GM12878 (cell line): ENCODE data around the gene ERN2. TPM values are rescaled to one million over a fixed set of nuclear protein-coding genes. Genes with fewer than 3 reads are reported as not detected.

Experiments
- ATAC-seq: fragments of 200-7000 bp; cut with Tn5 transposase; 3 replicates; pipeline ENCODE4 v1.9.1; 2020; ENCODE audit warnings: mild to moderate bottlenecking, moderate library complexity
- BruUV-seq: library from RNA; stranded (reverse); fragments of 400-500 nt; replicated peaks from 2 replicates; lab custom pipeline; 2021; lab: Mats Ljungman, UMichigan
- CTCF ChIA-PET: fragments of 300-600 bp; sonication (Branson Sonifier 250); formaldehyde crosslinking; extraction: SDS; loops from one replicate; lab custom pipeline; 2021; ENCODE audit warnings: inconsistent platforms; lab: Yijun Ruan, JAX
- POLR2A ChIA-PET: fragments of 350-600 bp; formaldehyde crosslinking; extraction: SDS; loops from one replicate; lab custom pipeline; 2021; ENCODE audit warnings: inconsistent platforms; lab: Charles Lee
- RAD21 ChIA-PET: fragments of 300-600 bp; sonication (Branson Sonifier 250); formaldehyde crosslinking; loops from one replicate; lab custom pipeline; 2023; ENCODE audit warnings: antibody characterized with exemption; ENCODE audit not compliant: unreplicated experiment; lab: Charles Lee
- SMC1A ChIA-PET: fragments of 300-600 bp; sonication (Branson Sonifier 250); formaldehyde crosslinking; loops from one replicate; lab custom pipeline; 2023; ENCODE audit not compliant: unreplicated experiment, uncharacterized antibody; lab: Charles Lee
- DNase-seq: peaks from one replicate; pipeline ENCODE4 v3.0.0-alpha.2; 2011; ENCODE audit warnings: low read depth, low spot score
- FAIRE-seq: peaks from 3 replicates; lab custom pipeline; 2011; peaks lifted over from hg19 to GRCh38; lab: Jason Lieb, UNC
- H2AFZ ChIP-seq: 2 replicates; pipeline ENCODE4 v1.6.0; 2011; ENCODE audit warnings: low read depth, low read length, control low read depth; ENCODE audit not compliant: control insufficient read depth
- H3K27ac ChIP-seq: 2 replicates; pipeline ENCODE4 v1.5.1; 2011; ENCODE audit warnings: control low read depth; ENCODE audit not compliant: control insufficient read depth, insufficient read depth
- H3K27me3 ChIP-seq, 2 experiments: replicated peaks in 1 of 2; 2 replicates each; pipeline versions ENCODE4 v1.6.0 to v1.6.1; 2011; ENCODE audit warnings: low read length in 1 of 2; ENCODE audit not compliant: control insufficient read depth in 2 of 2, insufficient read depth in 2 of 2
- H3K36me3 ChIP-seq, 2 experiments: 2 replicates each; pipeline ENCODE4 v1.5.1; 2011; ENCODE audit warnings: low read length in 1 of 2; ENCODE audit not compliant: control insufficient read depth in 2 of 2, insufficient read depth in 2 of 2
- H3K4me1 ChIP-seq: 2 replicates; pipeline ENCODE4 v1.6.1; 2011; ENCODE audit warnings: mild to moderate bottlenecking, low read length, moderate library complexity, mixed read lengths; ENCODE audit not compliant: control insufficient read depth, insufficient read depth
- H3K4me2 ChIP-seq: 2 replicates; pipeline ENCODE4 v1.6.0; 2011; ENCODE audit warnings: control low read depth; ENCODE audit not compliant: control insufficient read depth, insufficient read depth
- H3K4me3 ChIP-seq: fragments of 200-600 bp; sonication (generic); 2 replicates; pipeline ENCODE4 v1.5.1; 2016
- H3K79me2 ChIP-seq: 2 replicates; pipeline ENCODE4 v1.6.0; 2011; ENCODE audit warnings: low read length; ENCODE audit not compliant: control insufficient read depth, insufficient read depth
- H3K9ac ChIP-seq: 2 replicates; pipeline ENCODE4 v1.8.0; 2011; ENCODE audit warnings: low read length, control low read depth, mixed read lengths; ENCODE audit not compliant: control insufficient read depth, insufficient read depth
- H3K9me3 ChIP-seq: replicated peaks from 3 replicates; pipeline ENCODE4 v1.5.1; 2011; ENCODE audit warnings: mild to moderate bottlenecking, low read length; ENCODE audit not compliant: control insufficient read depth, insufficient read depth
- H4K20me1 ChIP-seq: 2 replicates; pipeline ENCODE4 v1.6.0; 2011; ENCODE audit not compliant: control insufficient read depth, insufficient read depth
- BACH1 ChIP-seq: fragments of 450-650 bp; IDR thresholded peaks from 2 replicates; pipeline ENCODE4 v1.6.1; 2017; ENCODE audit warnings: mild to moderate bottlenecking, borderline replicate concordance
- BRCA1 ChIP-seq: IDR thresholded peaks from 2 replicates; pipeline ENCODE4 v1.6.1; 2011; ENCODE audit warnings: low read depth, low read length, improper control_type of control experiment
- CBX5 ChIP-seq: sonication (generic); IDR thresholded peaks from 2 replicates; pipeline ENCODE4 v1.6.1; 2016; ENCODE audit warnings: low read depth, moderate library complexity, mild to moderate bottlenecking, inconsistent platforms
- HDAC2 ChIP-seq: fragments of 200-600 bp; sonication (generic); IDR thresholded peaks from 2 replicates; pipeline ENCODE4 v1.6.1; 2017
- MYB ChIP-seq: fragments of 150-350 bp; IDR thresholded peaks from 2 replicates; pipeline ENCODE4 v1.6.1; 2014; ENCODE audit warnings: mild to moderate bottlenecking, low read depth, low read length, borderline replicate concordance
- NFIC ChIP-seq: IDR thresholded peaks from 2 replicates; pipeline ENCODE4 v1.6.1; 2012; ENCODE audit warnings: low read depth, mild to moderate bottlenecking, inconsistent platforms, low read length, moderate library complexity
- RAD51 ChIP-seq: fragments of 450-650 bp; IDR thresholded peaks from 2 replicates; pipeline ENCODE4 v1.6.1; 2016; ENCODE audit warnings: moderate library complexity, mild to moderate bottlenecking, inconsistent platforms
- RUNX3 ChIP-seq: IDR thresholded peaks from 2 replicates; pipeline ENCODE4 v1.6.1; 2012; ENCODE audit warnings: low read length, inconsistent platforms
- STAT1 ChIP-seq: fragments of 450-650 bp; conservative IDR thresholded peaks from 2 replicates; pipeline ENCODE4 v1.6.1; 2014; ENCODE audit warnings: antibody characterized with exemption, mild to moderate bottlenecking
- ZNF217 ChIP-seq: fragments of 450-650 bp; IDR thresholded peaks from 2 replicates; pipeline ENCODE4 v1.6.1; 2017; ENCODE audit warnings: antibody characterized with exemption, mild to moderate bottlenecking
- ZNF274 ChIP-seq: IDR thresholded peaks from one replicate; pipeline ENCODE4 v1.8.0; 2011; ENCODE audit not compliant: insufficient read length, insufficient read depth
- ZNF622 ChIP-seq: fragments of 450-650 bp; IDR thresholded peaks from 2 replicates; pipeline ENCODE4 v1.6.1; 2017; ENCODE audit warnings: mild to moderate bottlenecking, inconsistent platforms
- WGBS: methylation state at CpG from one replicate; pipeline ENCODE4 v1.1.6; 2016; ENCODE audit warnings: low lambda C conversion rate; ENCODE audit not compliant: insufficient replicate concordance, insufficient coverage; ENCODE audit errors: missing lambda C conversion rate; 5-methylcytosine and 5-hydroxymethylcytosine counted together
- in situ Hi-C: fragments of 300-500 bp; cut with MboI; formaldehyde crosslinking; loops from 9 replicates; pipeline ENCODE4 v1.14.3; 2018; ENCODE audit warnings: mixed read lengths
- intact Hi-C: fragments of 100-400 bp; cut with micrococcal nuclease; formaldehyde crosslinking; loops from one replicate; pipeline ENCODE4 v1.14.2; 2022; ENCODE audit not compliant: unreplicated experiment
- polyA plus RNA-seq, 11 experiments: library from polyadenylated mRNA; depleted of rRNA in 4 of 11; unstranded in 6 of 11; stranded (reverse) in 5 of 11; fragments of >200 nt; fragmentation: Nextera tagmentation in 4 of 11; fragmentation: Illumina TruSeq in 1 of 11; extraction: Ambion mirVana in 4 of 11; extraction: Trizol in 1 of 11; gene quantifications; 1 replicate in 1 of 11; 2 replicates in 10 of 11; pipeline versions ENCODE4 v1.2.1 to v1.2.3, GENCODE V29; 2011 to 2016; ENCODE audit warnings: inconsistent platforms in 2 of 11, missing spikeins in 2 of 11, low read depth in 1 of 11
- total RNA-seq, 4 experiments: library from RNA; depleted of rRNA in 3 of 4; stranded (reverse); fragments of >200 nt in 3 of 4; fragmentation: Illumina TruSeq in 1 of 4; extraction: Trizol in 1 of 4; gene quantifications; 2 replicates each; pipeline versions ENCODE4 v1.2.1 to v1.2.3, GENCODE V29; 2013 to 2021
- TF ChIP-seq, protein P1 (sequence below): IDR thresholded peaks from 2 replicates; pipeline ENCODE4 v1.6.1; 2012; ENCODE audit warnings: mild to moderate bottlenecking, low read depth, low read length
- TF ChIP-seq, protein P2 (sequence below): fragments of 450-650 bp; IDR thresholded peaks from 2 replicates; pipeline ENCODE4 v1.6.1; 2017; ENCODE audit warnings: borderline replicate concordance
- TF ChIP-seq, protein P3 (sequence below): IDR thresholded peaks from 2 replicates; pipeline ENCODE4 v1.6.1; 2012; ENCODE audit warnings: low read depth, low read length, improper control_type of control experiment
- TF ChIP-seq, protein P4 (sequence below): IDR thresholded peaks from 2 replicates; pipeline ENCODE4 v1.6.1; 2011; ENCODE audit warnings: low read depth, low read length, improper control_type of control experiment, borderline replicate concordance

Gene ERN2
- total and polyA plus RNA-seq, 10 of the 15 experiments (the other 5 are each of a cell fraction or from before 2014, with no cell fraction given): 0.06 to 0.95 (median 0.36) TPM; not detected in 5

DNA sequence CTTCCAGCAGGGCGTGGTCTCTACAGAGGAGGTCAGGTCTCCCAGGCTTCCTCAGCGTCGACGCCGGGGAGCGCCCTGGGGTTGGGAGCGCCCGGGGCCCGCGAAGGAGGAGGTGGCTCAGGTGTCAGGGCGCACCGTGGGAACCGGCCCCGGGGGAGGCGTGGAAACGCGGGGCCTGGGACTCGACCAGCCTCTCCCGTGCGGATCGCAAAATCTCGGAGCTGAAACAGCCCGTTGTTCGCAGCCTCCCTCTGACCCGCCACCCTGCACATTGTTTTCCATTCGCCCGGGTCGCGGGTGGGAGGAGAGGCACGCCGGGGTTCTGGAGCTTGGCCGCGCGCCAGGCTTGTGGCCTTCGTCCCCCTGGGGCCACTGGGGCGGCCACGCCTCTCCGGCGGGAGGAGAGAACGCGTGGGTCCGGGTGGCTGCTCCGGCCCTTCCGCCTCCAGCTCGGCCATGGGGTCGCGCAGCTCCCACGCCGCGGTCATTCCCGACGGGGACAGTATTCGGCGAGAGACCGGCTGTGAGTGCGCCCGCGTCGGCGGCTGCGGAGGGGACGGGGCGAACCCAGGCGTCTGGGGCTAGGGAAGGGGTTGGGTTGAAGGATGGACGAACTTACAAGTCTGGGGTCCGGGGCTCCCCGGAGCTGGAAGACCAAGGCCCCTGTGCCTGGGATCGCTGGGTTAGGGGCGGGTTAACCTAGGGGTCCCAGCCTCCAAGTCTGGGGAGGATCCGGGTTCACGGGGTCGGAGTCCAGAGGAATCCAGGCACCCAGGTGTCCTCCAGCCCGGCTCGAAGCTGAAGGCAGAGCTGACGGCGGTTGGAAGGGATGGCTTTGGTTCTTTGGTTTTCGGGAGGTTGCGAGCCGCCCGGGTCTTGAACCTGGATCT, 41.8 kb upstream of the ERN2 start, which contains the start of gene CHP2 (continued):
- TF ChIP-seq, protein P1, sequence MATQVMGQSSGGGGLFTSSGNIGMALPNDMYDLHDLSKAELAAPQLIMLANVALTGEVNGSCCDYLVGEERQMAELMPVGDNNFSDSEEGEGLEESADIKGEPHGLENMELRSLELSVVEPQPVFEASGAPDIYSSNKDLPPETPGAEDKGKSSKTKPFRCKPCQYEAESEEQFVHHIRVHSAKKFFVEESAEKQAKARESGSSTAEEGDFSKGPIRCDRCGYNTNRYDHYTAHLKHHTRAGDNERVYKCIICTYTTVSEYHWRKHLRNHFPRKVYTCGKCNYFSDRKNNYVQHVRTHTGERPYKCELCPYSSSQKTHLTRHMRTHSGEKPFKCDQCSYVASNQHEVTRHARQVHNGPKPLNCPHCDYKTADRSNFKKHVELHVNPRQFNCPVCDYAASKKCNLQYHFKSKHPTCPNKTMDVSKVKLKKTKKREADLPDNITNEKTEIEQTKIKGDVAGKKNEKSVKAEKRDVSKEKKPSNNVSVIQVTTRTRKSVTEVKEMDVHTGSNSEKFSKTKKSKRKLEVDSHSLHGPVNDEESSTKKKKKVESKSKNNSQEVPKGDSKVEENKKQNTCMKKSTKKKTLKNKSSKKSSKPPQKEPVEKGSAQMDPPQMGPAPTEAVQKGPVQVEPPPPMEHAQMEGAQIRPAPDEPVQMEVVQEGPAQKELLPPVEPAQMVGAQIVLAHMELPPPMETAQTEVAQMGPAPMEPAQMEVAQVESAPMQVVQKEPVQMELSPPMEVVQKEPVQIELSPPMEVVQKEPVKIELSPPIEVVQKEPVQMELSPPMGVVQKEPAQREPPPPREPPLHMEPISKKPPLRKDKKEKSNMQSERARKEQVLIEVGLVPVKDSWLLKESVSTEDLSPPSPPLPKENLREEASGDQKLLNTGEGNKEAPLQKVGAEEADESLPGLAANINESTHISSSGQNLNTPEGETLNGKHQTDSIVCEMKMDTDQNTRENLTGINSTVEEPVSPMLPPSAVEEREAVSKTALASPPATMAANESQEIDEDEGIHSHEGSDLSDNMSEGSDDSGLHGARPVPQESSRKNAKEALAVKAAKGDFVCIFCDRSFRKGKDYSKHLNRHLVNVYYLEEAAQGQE: no peak
- TF ChIP-seq ZNF274 (no peak), STAT1 (no peak), BRCA1 (no peak)

DNA sequence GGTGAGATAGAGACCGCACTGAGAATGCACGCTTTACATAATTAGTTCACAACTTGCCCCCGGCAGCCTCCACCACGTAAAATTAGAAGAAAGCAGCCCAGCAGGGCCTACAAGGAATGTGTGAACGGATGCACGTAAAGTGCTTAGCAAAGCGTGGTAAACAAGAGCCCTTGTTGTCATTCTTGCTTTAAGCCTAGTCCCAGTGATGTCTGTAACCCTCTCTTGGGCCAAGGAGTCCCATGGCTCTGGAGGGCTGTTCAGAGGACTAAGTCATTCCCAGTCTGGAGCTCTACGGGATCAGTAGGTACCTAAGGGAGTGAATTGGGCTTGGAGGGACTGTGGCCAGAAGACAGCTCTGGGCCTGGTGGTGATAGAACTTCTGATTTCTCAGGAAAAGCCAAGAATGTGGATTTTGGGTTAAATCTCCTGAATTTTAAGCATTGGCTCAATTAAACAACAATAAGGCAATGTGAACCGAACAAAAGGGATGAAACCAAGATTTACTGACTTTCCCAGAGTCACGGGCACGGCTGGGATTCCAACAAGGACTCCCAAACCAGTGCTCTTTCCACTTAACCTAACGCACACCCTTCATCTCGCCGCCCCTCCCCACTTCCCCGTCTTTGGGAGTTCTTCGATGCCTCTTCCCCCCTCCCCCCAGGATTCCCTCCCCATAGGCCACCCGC, 41.0 kb upstream of the ERN2 start:
- H3K4me2 ChIP-seq: no peak overlapping the region
- no peak overlapping the region for H3K9ac ChIP-seq
- H3K4me3 ChIP-seq: no peak overlapping the region
- H3K27ac ChIP-seq: no peak overlapping the region
- ATAC-seq (no peak), FAIRE-seq (no peak), DNase-seq (no peak)
- no peak overlapping the region for H2AFZ ChIP-seq
- H3K4me1 ChIP-seq: no peaks in the 10 kb centered on the region
- H4K20me1 ChIP-seq: no peaks in the 10 kb centered on the region
- SMC1A ChIA-PET: no interaction called here
- no peaks in the 10 kb centered on the region for H3K79me2 ChIP-seq
- no peaks in the 10 kb centered on the region for H3K36me3 ChIP-seq
- in situ Hi-C loops: no loop called here
- WGBS: 44% methylated on average over 16 of the region's 17 CpGs
- peaks cover 0 to 10% of the 10 kb centered on the region in 2 experiments for H3K27me3 ChIP-seq
- no TSS peak for BruUV-seq
- CTCF ChIA-PET: no interaction called here
- H3K9me3 ChIP-seq: no peaks in the 10 kb centered on the region
- POLR2A ChIA-PET: no interaction called here
- intact Hi-C loops: no loop called here
- RAD21 ChIA-PET: no interaction called here
- TF ChIP-seq MYB: no peak
- no peak for TF ChIP-seq HDAC2
- TF ChIP-seq NFIC: no peak
- TF ChIP-seq, protein P2, sequence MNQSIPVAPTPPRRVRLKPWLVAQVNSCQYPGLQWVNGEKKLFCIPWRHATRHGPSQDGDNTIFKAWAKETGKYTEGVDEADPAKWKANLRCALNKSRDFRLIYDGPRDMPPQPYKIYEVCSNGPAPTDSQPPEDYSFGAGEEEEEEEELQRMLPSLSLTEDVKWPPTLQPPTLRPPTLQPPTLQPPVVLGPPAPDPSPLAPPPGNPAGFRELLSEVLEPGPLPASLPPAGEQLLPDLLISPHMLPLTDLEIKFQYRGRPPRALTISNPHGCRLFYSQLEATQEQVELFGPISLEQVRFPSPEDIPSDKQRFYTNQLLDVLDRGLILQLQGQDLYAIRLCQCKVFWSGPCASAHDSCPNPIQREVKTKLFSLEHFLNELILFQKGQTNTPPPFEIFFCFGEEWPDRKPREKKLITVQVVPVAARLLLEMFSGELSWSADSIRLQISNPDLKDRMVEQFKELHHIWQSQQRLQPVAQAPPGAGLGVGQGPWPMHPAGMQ: no peak
- TF ChIP-seq, protein P3, sequence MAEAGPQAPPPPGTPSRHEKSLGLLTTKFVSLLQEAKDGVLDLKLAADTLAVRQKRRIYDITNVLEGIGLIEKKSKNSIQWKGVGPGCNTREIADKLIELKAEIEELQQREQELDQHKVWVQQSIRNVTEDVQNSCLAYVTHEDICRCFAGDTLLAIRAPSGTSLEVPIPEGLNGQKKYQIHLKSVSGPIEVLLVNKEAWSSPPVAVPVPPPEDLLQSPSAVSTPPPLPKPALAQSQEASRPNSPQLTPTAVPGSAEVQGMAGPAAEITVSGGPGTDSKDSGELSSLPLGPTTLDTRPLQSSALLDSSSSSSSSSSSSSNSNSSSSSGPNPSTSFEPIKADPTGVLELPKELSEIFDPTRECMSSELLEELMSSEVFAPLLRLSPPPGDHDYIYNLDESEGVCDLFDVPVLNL: no peak
- no peak for TF ChIP-seq CBX5
- TF ChIP-seq BACH1: no peak
- TF ChIP-seq ZNF622: no peak
- TF ChIP-seq RUNX3: no peak
- TF ChIP-seq ZNF217: no peak
- TF ChIP-seq, protein P4, sequence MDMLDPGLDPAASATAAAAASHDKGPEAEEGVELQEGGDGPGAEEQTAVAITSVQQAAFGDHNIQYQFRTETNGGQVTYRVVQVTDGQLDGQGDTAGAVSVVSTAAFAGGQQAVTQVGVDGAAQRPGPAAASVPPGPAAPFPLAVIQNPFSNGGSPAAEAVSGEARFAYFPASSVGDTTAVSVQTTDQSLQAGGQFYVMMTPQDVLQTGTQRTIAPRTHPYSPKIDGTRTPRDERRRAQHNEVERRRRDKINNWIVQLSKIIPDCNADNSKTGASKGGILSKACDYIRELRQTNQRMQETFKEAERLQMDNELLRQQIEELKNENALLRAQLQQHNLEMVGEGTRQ: no peak
- no peak for TF ChIP-seq RAD51
